HG03045 (cell line): ENCODE measurements around the gene PIP5K1A.
"Not testable (repeated sequence)": the region's sequence is repeated elsewhere in the genome, so short reads cannot be mapped to it uniquely, and the experiment has no call there.

ENCODE experiments used
- ATAC-seq: cut with Tn5 transposase; IDR thresholded peaks from one replicate; pipeline ENCODE4 v1.9.1; 2021; ENCODE audit warnings: mild to moderate bottlenecking, moderate library complexity; ENCODE audit not compliant: unreplicated experiment

The PIP5K1A gene

GRCh38 chr1:151246786-151247185 is 48.4 kb downstream of the PIP5K1A start:
- no peak for ATAC-seq

- no peak for ATAC-seq
These were observed 53.5 kb downstream of the PIP5K1A start for GRCh38 chr1:151251656-151252470.

- ATAC-seq = peak; percentile 85
These were observed 56.2 kb downstream of the PIP5K1A start, which contains the start of gene PSMD4 for GRCh38 chr1:151254217-151255213. Gene PSMD4 (plus strand): TSS chr1:151254734. CDS start chr1:151254783, 49 bp downstream.

GRCh38 chr1:151255381-151255780 is 57.0 kb downstream of the PIP5K1A start:
- no peak for ATAC-seq

GRCh38 chr1:151259351-151259750 is 61.0 kb downstream of the PIP5K1A start:
- ATAC-seq = no peak

GRCh38 chr1:151265446-151266236 is 67.3 kb downstream of the PIP5K1A start:
- no peak for ATAC-seq

GRCh38 chr1:151266315-151266714 is 68.0 kb downstream of the PIP5K1A start:
- no peak for ATAC-seq

GRCh38 chr1:151266821-151267220 is 68.5 kb downstream of the PIP5K1A start:
- ATAC-seq = no peak

- ATAC-seq = no peak
These were observed 69.4 kb downstream of the PIP5K1A start for GRCh38 chr1:151267760-151268159.

- no peak for ATAC-seq
These were observed 75.6 kb downstream of the PIP5K1A start for GRCh38 chr1:151273924-151274466.

- ATAC-seq = not testable (repeated sequence)
These were observed 77.0 kb downstream of the PIP5K1A start for GRCh38 chr1:151275341-151275740.

- no peak for ATAC-seq
These were observed 78.9 kb downstream of the PIP5K1A start for GRCh38 chr1:151277249-151277648.

GRCh38 chr1:151281225-151281968 is 83.0 kb downstream of the PIP5K1A start:
- ATAC-seq = peak; percentile 28

GRCh38 chr1:151281969-151282882 is 83.9 kb downstream of the PIP5K1A start, which contains the start of gene ZNF687:
Gene ZNF687 (plus strand): TSS chr1:151282299. CDS start chr1:151286292, 3,993 bp downstream.
- ATAC-seq = peak; percentile 88

GRCh38 chr1:151282883-151283725 is 84.8 kb downstream of the PIP5K1A start:
- no peak for ATAC-seq

GRCh38 chr1:151284013-151284577 is 85.7 kb downstream of the PIP5K1A start:
- no peak for ATAC-seq

GRCh38 chr1:151286619-151287340 is 88.4 kb downstream of the PIP5K1A start:
- ATAC-seq = no peak
